Caco-2 (cell line): Measurements from ENCODE around the gene PLG. TPM values are rescaled to one million over a fixed set of nuclear protein-coding genes. Genes with fewer than 3 reads are reported as not detected.

ENCODE experiments used
- BruUV-seq: library from RNA; stranded (reverse); fragments of 400-500 nt; replicated peaks from 2 replicates; lab custom pipeline; 2021; lab: Mats Ljungman, UMichigan
- CTCF ChIA-PET: fragments of 300-600 bp; sonication (Branson Sonifier 250); formaldehyde crosslinking; loops from one replicate; lab custom pipeline; 2022; ENCODE audit warnings: antibody characterized with exemption; lab: Charles Lee
- POLR2A ChIA-PET: fragments of 300-600 bp; sonication (Branson Sonifier 250); formaldehyde crosslinking; loops from one replicate; lab custom pipeline; 2022; ENCODE audit warnings: antibody characterized with exemption; lab: Charles Lee
- DNase-seq, 2 experiments: peaks; one replicate each; pipeline versions ENCODE4 v3.0.0 to v3.0.0-alpha.2; 2020 to 2022
- H3K27me3 ChIP-seq: replicated peaks from 2 replicates; pipeline ENCODE4 v1.6.0; 2011; ENCODE audit warnings: low read length; ENCODE audit not compliant: control insufficient read depth, insufficient read depth
- H3K36me3 ChIP-seq: 2 replicates; pipeline ENCODE4 v1.5.1; 2011; ENCODE audit warnings: low read length; ENCODE audit not compliant: control insufficient read depth, insufficient read depth
- H3K4me1 ChIP-seq: fragments of 250-450 bp; sonication (Bioruptor Pico); 2 replicates; pipeline ENCODE4 v1.5.1; 2020; ENCODE audit warnings: mild to moderate bottlenecking
- H3K4me3 ChIP-seq: 2 replicates; pipeline ENCODE4 v1.5.1; 2011; ENCODE audit warnings: low read depth, mild to moderate bottlenecking, control low read depth, low read length
- H3K9me3 ChIP-seq: fragments of 250-450 bp; sonication (Bioruptor Pico); 2 replicates; pipeline ENCODE4 v1.5.1; 2020; ENCODE audit warnings: mild to moderate bottlenecking, moderate library complexity
- H3K27ac Mint-ChIP-seq: one replicate; pipeline ENCODE4 v1.8.0; 2022; ENCODE audit warnings: mixed read lengths; ENCODE audit not compliant: unreplicated experiment
- H3K27me3 Mint-ChIP-seq: one replicate; pipeline ENCODE4 v1.8.0; 2022; ENCODE audit warnings: mixed read lengths; ENCODE audit not compliant: insufficient read depth, unreplicated experiment
- H3K36me3 Mint-ChIP-seq: one replicate; pipeline ENCODE4 v1.8.0; 2022; ENCODE audit warnings: mild to moderate bottlenecking, mixed read lengths; ENCODE audit not compliant: insufficient read depth, unreplicated experiment
- H3K4me1 Mint-ChIP-seq: one replicate; pipeline ENCODE4 v1.8.0; 2022; ENCODE audit warnings: low read depth, mixed read lengths; ENCODE audit not compliant: unreplicated experiment
- H3K4me3 Mint-ChIP-seq: one replicate; pipeline ENCODE4 v1.8.0; 2022; ENCODE audit warnings: mild to moderate bottlenecking, moderate library complexity, mixed read lengths; ENCODE audit not compliant: unreplicated experiment
- H3K9me3 Mint-ChIP-seq: one replicate; pipeline ENCODE4 v1.8.0; 2022; ENCODE audit warnings: mixed read lengths; ENCODE audit not compliant: unreplicated experiment
- CTCF ChIP-seq, 2 experiments: fragments of 200-600 bp in 1 of 2; IDR thresholded peaks; 1 replicate in 1 of 2; 2 replicates in 1 of 2; pipeline versions ENCODE4 v1.5.1 to v1.8.0; 2011 to 2022; ENCODE audit warnings: antibody characterized with exemption in 1 of 2, control low read depth in 1 of 2, inconsistent platforms in 1 of 2, low read depth in 1 of 2, low read length in 1 of 2, mild to moderate bottlenecking in 1 of 2, moderate library complexity in 1 of 2; ENCODE audit not compliant: insufficient read depth in 1 of 2, severe bottlenecking in 1 of 2, unreplicated experiment in 1 of 2
- intact Hi-C: fragments of 100-400 bp; cut with micrococcal nuclease; formaldehyde crosslinking; loops from one replicate; pipeline ENCODE4 v1.10.0; 2022; ENCODE audit not compliant: unreplicated experiment
- total RNA-seq: library from RNA; stranded (reverse); gene quantifications from 2 replicates; pipeline ENCODE4 v1.2.3, GENCODE V29; 2022

PLG gene
- total RNA-seq, 1 experiment from 2014 or later = not detected

- POLR2A ChIA-PET = no interaction called here
Observed at GRCh38 chr6:160791459-160791858, 89.4 kb downstream of the PLG start.

GRCh38 chr6:160791981-160792418 lies 90.0 kb downstream of the PLG start:
- Mint-ChIP-seq H3K36me3 (no peaks in the 10 kb centered on the region), H3K27me3 (no peaks in the 10 kb centered on the region), H3K9me3 (peaks cover 8% of the 10 kb centered on the region), H3K4me1 (no peaks in the 10 kb centered on the region), H3K4me3 (no peak overlapping the region), H3K27ac (no peak overlapping the region)
- intact Hi-C loops = loop anchor here (5.0 kb wide), 1 partner anchor 580 kb away; no protein-coding TSS in a partner anchor
- BruUV-seq = no TSS peak
- ChIA-PET CTCF (no interaction called here), POLR2A (no interaction called here)
- H3K9me3 ChIP-seq = no peaks in the 10 kb centered on the region
- no peaks in the 10 kb centered on the region for H3K27me3 ChIP-seq
- DNase-seq = no peak
- no peak overlapping the region for H3K4me3 ChIP-seq
- no peaks in the 10 kb centered on the region for H3K4me1 ChIP-seq
- no peaks in the 10 kb centered on the region for H3K36me3 ChIP-seq
- no peak for TF ChIP-seq CTCF (IDR thresholded peaks at IDR 0.05; ENCODE audit: insufficient read depth in 1 of 2, low read depth in 1 of 2, low read length in 1 of 2, severe bottlenecking in 1 of 2, unreplicated experiment in 1 of 2)

More at GRCh38 chr6:160791459-160791858, 89.4 kb downstream of the PLG start:
- no peak for DNase-seq
- H3K27me3 ChIP-seq = no peaks in the 10 kb centered on the region
- intact Hi-C loops = loop anchor here (5.0 kb wide), 1 partner anchor 581 kb away; no protein-coding TSS in a partner anchor
- H3K4me3 ChIP-seq = no peak overlapping the region
- H3K36me3 ChIP-seq = no peaks in the 10 kb centered on the region
- no peaks in the 10 kb centered on the region for H3K27me3 Mint-ChIP-seq
- H3K4me1 Mint-ChIP-seq = no peaks in the 10 kb centered on the region
- no peaks in the 10 kb centered on the region for H3K36me3 Mint-ChIP-seq
- H3K9me3 Mint-ChIP-seq = peaks cover 8% of the 10 kb centered on the region
- BruUV-seq = no TSS peak
- no peaks in the 10 kb centered on the region for H3K9me3 ChIP-seq
- CTCF ChIA-PET = no interaction called here
- no peak for TF ChIP-seq CTCF (IDR thresholded peaks at IDR 0.05; ENCODE audit: insufficient read depth in 1 of 2, low read depth in 1 of 2, low read length in 1 of 2, severe bottlenecking in 1 of 2, unreplicated experiment in 1 of 2)
- no peaks in the 10 kb centered on the region for H3K4me1 ChIP-seq
- H3K27ac Mint-ChIP-seq = no peak overlapping the region
- no peak overlapping the region for H3K4me3 Mint-ChIP-seq

- Histone ChIP-seq H3K4me3 (no peak overlapping the region), H3K27me3 (no peaks in the 10 kb centered on the region), H3K36me3 (no peaks in the 10 kb centered on the region), H3K4me1 (no peaks in the 10 kb centered on the region), H3K9me3 (no peaks in the 10 kb centered on the region)
- no peak for TF ChIP-seq CTCF (IDR thresholded peaks at IDR 0.05; ENCODE audit: insufficient read depth in 1 of 2, low read depth in 1 of 2, low read length in 1 of 2, severe bottlenecking in 1 of 2, unreplicated experiment in 1 of 2)
- H3K9me3 Mint-ChIP-seq = peaks cover 8% of the 10 kb centered on the region
- H3K4me3 Mint-ChIP-seq = no peak overlapping the region
- intact Hi-C loops = loop anchor here (5.0 kb wide), 1 partner anchor 580 kb away; no protein-coding TSS in a partner anchor
- H3K27ac Mint-ChIP-seq = no peak overlapping the region
- H3K4me1 Mint-ChIP-seq = no peaks in the 10 kb centered on the region
- DNase-seq = no peak
- no peaks in the 10 kb centered on the region for H3K36me3 Mint-ChIP-seq
- no peaks in the 10 kb centered on the region for H3K27me3 Mint-ChIP-seq
- ChIA-PET CTCF (no interaction called here), POLR2A (no interaction called here)
- BruUV-seq = no TSS peak
Observed at GRCh38 chr6:160792708-160793107, 90.7 kb downstream of the PLG start.
